Uterus (tissue), 2 donors: ENCODE measurements around the gene PKNOX2.

ENCODE experiments used
- POLR2A ChIP-seq, 2 donors: fragments of 450-650 bp; IDR thresholded peaks; one replicate each; pipeline ENCODE4 v1.6.1; 2016; ENCODE audit warnings: antibody characterized with exemption in 2 of 2, mild to moderate bottlenecking in 1 of 2, moderate library complexity in 1 of 2
- TF ChIP-seq, protein P1 (sequence below), 4 experiments: fragments of 200-600 bp in 2 of 4; fragments of 450-650 bp in 2 of 4; sonication (generic) in 2 of 4; IDR thresholded peaks; one replicate each; pipeline ENCODE4 v1.5.1; 2016 to 2019; ENCODE audit warnings: antibody characterized with exemption in 4 of 4, mild to moderate bottlenecking in 2 of 4, moderate library complexity in 1 of 4

GRCh38 chr11:125382314-125382791, 217.8 kb downstream of the PKNOX2 start:
- TF ChIP-seq, protein P1, sequence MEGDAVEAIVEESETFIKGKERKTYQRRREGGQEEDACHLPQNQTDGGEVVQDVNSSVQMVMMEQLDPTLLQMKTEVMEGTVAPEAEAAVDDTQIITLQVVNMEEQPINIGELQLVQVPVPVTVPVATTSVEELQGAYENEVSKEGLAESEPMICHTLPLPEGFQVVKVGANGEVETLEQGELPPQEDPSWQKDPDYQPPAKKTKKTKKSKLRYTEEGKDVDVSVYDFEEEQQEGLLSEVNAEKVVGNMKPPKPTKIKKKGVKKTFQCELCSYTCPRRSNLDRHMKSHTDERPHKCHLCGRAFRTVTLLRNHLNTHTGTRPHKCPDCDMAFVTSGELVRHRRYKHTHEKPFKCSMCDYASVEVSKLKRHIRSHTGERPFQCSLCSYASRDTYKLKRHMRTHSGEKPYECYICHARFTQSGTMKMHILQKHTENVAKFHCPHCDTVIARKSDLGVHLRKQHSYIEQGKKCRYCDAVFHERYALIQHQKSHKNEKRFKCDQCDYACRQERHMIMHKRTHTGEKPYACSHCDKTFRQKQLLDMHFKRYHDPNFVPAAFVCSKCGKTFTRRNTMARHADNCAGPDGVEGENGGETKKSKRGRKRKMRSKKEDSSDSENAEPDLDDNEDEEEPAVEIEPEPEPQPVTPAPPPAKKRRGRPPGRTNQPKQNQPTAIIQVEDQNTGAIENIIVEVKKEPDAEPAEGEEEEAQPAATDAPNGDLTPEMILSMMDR (IDR thresholded peaks at IDR 0.05) = no peak
- no peak for TF ChIP-seq POLR2A (IDR thresholded peaks at IDR 0.05)
